HG02759 (cell line): ENCODE data around the gene TRABD.

ENCODE experiments used
- ATAC-seq: cut with Tn5 transposase; IDR thresholded peaks from one replicate; pipeline ENCODE4 v1.9.1; 2021; ENCODE audit warnings: mild to moderate bottlenecking, moderate library complexity; ENCODE audit not compliant: unreplicated experiment

TRABD gene

GRCh38 chr22:50184902-50185374 lies 775 bp upstream of the TRABD start:
- no peak for ATAC-seq

GRCh38 chr22:50186181-50186714 lies 535 bp downstream of the TRABD start:
- ATAC-seq, result no peak

- no peak for ATAC-seq
Measured at GRCh38 chr22:50186761-50187523, 1.2 kb downstream of the TRABD start.

GRCh38 chr22:50188356-50188755 lies 2.6 kb downstream of the TRABD start:
- ATAC-seq, result no peak

GRCh38 chr22:50189184-50189848 lies 3.6 kb downstream of the TRABD start:
- ATAC-seq, result no peak

- ATAC-seq, result no peak
Measured at GRCh38 chr22:50189849-50190181, 4.1 kb downstream of the TRABD start.

GRCh38 chr22:50190182-50190940 lies 4.6 kb downstream of the TRABD start:
- peak; percentile 49 for ATAC-seq

GRCh38 chr22:50190941-50191741 lies 5.4 kb downstream of the TRABD start:
- no peak for ATAC-seq

- ATAC-seq, result no peak
Measured at GRCh38 chr22:50192436-50193204, 6.9 kb downstream of the TRABD start.

GRCh38 chr22:50193621-50194020 lies 7.9 kb downstream of the TRABD start:
- no peak for ATAC-seq

- ATAC-seq, result no peak
Measured at GRCh38 chr22:50194037-50194805, 8.5 kb downstream of the TRABD start.

- no peak for ATAC-seq
Measured at GRCh38 chr22:50196256-50196655, 10.5 kb downstream of the TRABD start.

GRCh38 chr22:50197000-50197800 lies 11.5 kb downstream of the TRABD start:
- no peak for ATAC-seq

- ATAC-seq, result no peak
Measured at GRCh38 chr22:50197856-50198623, 12.3 kb downstream of the TRABD start.

- no peak for ATAC-seq
Measured at GRCh38 chr22:50198624-50199017, 12.9 kb downstream of the TRABD start.

- no peak for ATAC-seq
Measured at GRCh38 chr22:50199251-50199721, 13.6 kb downstream of the TRABD start.

GRCh38 chr22:50199829-50200460 lies 14.2 kb downstream of the TRABD start:
- ATAC-seq, result no peak
